ENCODE measurements around the gene SERINC5. TPM values are rescaled to one million over a fixed set of nuclear protein-coding genes. Genes with fewer than 3 reads are reported as not detected.
"Not testable (repeated sequence)": the region's sequence is repeated elsewhere in the genome, so short reads cannot be mapped to it uniquely, and the experiment has no call there.

Gene SERINC5
- total RNA-seq, 1 experiment from 2014 or later = 6.0 TPM

DNA sequence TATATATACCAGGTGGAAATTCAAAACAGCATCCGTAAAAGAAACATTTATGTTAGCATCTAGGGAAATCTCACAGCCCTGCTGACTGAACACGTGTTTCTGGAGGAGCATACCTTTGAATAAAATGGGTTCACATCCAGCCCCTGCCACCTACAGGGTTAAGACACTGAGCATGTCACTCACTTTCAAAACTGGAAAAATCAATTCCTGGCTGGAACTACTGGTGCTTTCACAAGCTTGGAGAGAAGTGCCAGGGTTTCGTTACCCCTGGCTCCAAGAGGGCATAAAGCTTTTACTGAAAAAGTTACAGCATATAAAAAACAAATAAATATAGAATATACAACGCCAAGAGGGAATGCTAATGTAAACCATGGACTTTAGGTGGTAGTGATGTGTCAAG lies 48.0 kb downstream of the SERINC5 start:
- in situ Hi-C loops (cut with HindIII; ENCODE audit: low sequenced_read_pairs) = no loop called here
- DNase-seq (ENCODE audit: low spot score) = no peak

DNA sequence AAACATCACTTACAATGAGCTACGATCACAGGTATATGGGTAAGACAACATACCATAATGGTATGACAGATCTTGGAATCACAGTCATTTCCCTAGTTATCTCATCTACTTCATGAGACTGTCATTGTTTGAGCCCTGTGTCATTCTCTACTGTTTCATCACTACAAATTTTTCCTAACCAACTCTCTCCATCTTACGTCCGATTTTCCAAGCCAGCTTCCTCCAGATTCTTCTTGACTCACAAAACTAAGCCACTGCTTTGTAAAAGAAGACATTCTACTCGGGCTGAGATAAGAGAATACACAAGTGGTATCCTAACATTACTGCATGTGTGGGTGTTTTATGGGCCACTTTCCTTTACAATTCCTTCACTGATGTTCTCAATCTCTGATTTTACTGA lies 49.6 kb downstream of the SERINC5 start:
- in situ Hi-C loops (cut with HindIII; ENCODE audit: low sequenced_read_pairs) = no loop called here
- DNase-seq (ENCODE audit: low spot score) = no peak

DNA sequence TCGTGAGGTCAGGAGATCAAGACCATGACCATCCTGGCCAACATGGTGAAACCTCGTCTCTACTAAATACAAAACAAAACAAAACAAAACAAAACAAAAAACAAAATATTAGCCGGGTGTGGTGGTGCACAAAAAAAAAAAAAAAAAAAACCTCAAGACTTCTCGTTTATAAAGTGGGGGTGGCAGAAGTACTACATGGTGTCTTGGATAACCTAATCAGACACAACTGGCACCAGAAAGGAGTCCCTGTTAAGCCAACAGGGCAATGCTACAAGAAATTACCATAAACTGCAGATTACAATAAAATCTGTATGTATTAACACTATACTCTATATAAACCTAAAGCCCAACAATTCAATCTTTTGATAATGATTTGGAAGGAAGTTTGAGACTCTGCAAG lies 50.0 kb downstream of the SERINC5 start:
- in situ Hi-C loops (cut with HindIII; ENCODE audit: low sequenced_read_pairs) = no loop called here
- no peak for DNase-seq (ENCODE audit: low spot score)

DNA sequence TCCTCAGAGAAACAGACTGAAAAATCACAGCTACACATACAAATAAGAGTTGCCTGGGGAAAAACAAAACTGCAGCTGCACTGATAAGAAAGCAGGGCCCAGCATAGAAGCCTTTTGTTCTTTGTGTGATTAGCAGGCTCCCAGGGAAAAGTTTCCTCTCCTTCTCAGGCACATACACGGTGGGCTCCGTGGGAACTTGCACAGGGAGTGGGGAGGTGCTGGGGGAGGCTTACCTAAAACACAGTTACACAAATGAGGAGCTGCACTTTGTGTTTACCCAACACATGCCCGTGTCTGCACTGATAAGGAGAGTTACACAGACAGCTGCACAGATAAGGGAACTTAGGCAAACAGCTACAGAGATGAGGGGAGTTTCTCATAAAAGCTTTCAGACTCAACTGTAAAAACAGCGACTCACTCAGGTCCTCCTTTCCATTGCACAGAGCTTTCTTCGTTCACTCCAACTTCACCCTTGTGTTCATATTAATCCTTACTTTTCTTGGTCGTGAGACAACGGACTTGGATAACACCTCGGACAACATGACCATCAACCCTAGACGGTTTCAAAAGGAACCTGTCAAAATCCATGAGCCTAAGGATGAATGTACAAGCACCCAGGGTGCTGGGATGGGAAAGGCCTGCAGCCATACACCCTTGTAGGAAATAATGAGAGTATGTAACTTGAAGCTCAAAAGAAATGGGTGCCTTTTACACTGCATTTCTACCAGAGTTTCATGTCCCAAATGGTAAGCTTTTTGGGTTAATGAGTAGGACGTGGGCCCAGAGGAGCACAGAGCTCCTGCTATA lies 50.8 kb downstream of the SERINC5 start:
- no peak for DNase-seq (ENCODE audit: low spot score)
- in situ Hi-C loops (cut with HindIII; ENCODE audit: low sequenced_read_pairs) = no loop called here

DNA sequence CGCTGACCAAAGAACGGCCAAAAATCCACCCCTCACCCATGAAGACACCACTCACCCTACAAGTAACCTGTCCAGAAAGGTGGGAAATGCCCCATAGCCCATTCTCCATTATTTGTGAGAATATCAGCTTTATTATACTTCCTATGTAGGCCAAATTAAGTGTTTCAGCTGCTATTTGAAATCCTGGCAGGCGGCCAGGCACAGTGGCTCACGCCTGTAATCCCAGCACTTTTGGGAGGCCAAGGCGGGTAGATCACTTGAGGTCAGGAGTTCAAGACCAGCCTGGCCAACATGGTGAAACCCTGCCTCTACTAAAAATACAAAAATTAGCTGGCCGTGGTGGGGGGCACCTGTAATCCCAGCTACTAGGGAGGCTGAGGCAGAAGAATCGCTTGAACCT lies 54.1 kb downstream of the SERINC5 start:
- in situ Hi-C loops (cut with HindIII; ENCODE audit: low sequenced_read_pairs); DNase-seq (ENCODE audit: low spot score): not testable (repeated sequence)

DNA sequence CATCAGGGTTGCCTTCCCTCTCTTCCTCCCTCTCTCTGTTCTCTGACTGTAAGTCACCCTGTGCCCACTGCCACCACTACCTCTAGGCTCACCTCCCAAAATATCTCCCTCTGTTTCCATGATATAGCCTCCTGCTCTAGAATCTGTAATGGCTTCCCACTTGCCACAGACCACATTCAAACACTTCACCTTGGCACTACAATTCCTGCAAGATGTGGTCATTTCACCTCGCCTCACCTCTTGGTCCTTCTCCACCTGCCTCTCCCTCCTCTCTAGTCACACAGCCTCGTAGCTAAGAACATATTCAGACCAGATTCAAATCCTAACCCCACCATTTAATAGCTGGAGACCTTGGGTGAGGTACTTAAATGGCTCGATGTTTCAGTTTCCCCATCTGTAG lies 56.9 kb downstream of the SERINC5 start:
- in situ Hi-C loops (cut with HindIII; ENCODE audit: low sequenced_read_pairs) = no loop called here
- no peak for DNase-seq (ENCODE audit: low spot score)

DNA sequence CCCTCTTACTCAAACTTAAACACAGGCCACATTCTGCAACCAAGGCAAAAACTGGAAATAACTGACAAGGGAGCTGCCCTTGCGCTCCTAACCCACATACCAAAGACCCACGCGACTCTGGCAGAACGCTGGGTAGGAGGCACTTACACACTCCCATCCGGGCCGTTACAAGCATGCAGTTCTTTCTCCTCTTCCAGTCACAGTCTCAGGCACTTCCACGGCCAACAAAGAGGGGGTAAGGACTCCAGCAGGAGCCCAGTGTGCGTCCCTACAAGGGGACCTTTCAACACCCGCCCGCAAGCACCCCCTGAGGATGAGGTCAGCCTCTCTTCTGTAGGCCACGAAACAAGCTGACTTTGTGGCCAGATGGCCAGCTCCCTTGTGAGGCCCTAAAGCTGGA lies 57.4 kb downstream of the SERINC5 start:
- no peak for DNase-seq (ENCODE audit: low spot score)
- in situ Hi-C loops (cut with HindIII; ENCODE audit: low sequenced_read_pairs) = no loop called here

DNA sequence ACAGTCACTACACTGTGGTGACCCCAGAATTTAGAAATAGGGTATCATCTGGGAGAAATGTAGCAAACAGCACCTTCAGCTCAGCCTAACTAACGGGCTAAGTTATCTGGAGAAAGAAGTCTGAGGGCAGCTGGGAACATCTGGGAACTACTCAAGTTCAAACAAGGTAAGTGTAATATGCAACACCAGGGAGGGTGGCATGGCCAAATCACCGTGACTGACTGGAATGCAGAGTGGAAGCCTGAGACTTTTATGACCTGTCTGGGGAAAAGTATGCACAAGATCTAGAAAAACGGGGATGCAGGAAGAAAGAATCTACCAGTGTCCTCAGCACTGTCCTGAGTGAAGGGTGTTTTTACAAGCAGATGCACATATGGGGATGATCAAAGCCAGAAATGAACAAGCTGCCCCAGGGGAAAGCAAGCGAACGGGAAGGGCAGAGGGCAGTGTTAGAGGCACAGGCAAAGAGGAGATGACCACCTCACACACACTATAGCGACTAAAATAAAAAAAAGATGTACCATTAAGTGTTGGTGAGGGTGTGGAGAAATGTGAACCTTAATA lies 59.9 kb downstream of the SERINC5 start:
- in situ Hi-C loops (cut with HindIII; ENCODE audit: low sequenced_read_pairs) = no loop called here
- no peak for DNase-seq (ENCODE audit: low spot score)

DNA sequence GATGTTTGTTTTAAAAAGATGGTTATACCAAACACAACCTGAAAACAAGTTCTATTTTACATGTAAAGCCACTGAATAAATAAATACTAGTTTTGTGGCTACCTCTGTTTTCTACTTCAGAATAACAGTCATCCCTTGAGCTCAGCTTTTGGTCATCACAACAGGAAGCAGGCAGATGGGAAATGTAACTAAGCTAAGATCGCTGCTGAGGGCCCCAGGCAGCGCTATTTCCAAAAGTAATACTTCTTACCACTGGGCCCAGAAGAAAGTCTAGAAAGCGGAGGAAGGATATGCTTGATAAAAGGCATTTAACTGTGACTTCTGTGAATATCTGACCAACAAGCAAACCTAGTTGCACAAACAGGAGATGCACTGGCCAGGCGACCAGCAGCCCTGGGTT lies 61.4 kb downstream of the SERINC5 start:
- DNase-seq (ENCODE audit: low spot score) = no peak
- in situ Hi-C loops (cut with HindIII; ENCODE audit: low sequenced_read_pairs) = no loop called here

DNA sequence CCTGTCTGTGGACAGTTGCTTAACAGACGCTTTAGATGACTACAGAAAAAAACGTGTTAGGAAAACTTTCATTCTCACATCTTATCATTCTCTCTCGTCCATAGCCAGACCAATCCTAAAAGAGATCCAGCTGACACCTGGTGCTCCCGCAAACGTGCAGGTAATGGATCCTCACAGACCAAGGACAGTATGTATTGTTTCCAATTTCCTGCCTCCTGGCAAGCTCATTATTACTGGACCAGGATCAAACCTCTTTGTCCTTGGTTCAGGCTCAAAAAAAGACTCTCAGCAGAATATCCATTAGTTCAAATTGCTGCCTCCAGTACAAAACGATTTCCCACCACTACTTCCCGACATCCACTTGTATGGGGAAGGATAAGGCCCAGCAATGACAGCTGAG lies 62.4 kb downstream of the SERINC5 start:
- peak; percentile 60 for DNase-seq (ENCODE audit: low spot score)
- in situ Hi-C loops (cut with HindIII; ENCODE audit: low sequenced_read_pairs) = no loop called here

DNA sequence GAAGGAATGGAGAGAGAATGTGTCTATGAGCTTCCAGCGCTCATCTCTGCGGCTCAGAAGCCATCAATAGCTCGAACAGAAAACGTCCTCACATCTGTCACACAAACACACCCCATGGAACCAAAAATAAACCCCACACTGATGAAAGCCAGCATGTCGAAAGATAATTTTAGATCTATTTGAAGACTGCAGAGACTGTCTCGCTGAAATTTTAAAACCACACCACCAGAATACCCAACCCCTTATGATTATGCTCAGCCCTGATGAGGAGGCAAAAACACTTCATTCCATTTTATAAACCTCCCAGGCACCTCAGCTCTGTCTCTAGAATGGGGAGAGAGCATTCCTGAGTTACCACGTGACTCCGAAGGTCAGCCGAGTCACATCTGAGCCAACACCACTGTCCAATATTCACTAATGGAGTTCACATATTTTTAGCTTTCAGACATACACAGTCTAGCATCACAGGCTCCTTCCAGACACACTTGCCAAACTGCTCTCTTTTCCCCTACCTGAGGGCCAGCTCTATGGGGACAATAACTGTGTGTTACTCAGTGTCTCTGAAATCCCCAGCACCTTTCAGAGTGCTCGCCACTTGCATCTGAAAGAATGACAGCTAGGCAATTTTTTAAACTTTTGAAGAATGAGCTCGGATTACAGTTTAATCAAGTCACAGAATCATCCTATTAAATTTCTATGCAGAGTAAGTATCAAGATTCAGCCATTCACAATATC lies 63.2 kb downstream of the SERINC5 start:
- in situ Hi-C loops (cut with HindIII; ENCODE audit: low sequenced_read_pairs) = no loop called here
- DNase-seq (ENCODE audit: low spot score) = no peak

DNA sequence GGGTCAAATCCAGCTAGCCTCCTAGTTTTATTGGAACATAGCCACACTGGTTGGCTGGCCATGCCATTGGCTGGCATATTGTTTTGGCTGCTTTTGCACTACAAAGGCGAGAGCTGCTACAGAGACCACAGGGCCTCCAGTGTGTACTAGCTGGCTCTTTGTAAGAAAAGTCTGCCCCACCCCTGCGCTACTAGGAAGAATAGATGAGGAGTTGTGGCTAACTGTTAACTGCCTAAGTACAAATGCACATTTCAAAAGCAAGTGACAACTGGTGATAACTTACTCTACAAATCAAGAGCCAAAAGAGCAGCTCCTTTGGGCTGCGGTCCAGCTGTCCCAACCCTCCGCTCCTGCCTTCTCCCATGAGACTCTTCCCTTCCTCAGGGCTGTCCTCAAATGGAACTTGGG lies 63.9 kb downstream of the SERINC5 start:
- peak; percentile 18 for DNase-seq (ENCODE audit: low spot score)
- in situ Hi-C loops (cut with HindIII; ENCODE audit: low sequenced_read_pairs) = no loop called here

DNA sequence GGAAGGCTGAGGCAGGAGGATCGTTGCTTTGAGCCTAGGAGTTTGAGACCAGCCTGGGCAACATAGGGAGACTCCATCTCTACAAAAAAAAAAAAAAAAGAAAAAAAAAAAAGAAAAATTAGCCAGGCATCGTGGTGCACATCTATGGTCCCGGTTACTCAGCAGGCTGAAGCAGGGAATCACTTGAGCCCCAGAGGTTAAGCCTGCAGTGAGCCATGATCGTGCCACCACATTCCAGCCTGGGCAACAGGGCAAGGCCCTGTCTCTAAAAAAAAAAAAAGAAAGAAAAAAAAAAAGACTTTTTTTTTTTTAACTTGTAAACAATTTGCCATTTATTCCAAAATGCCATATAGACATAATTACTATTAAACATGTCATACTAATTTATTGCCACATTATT lies 64.5 kb downstream of the SERINC5 start:
- in situ Hi-C loops (cut with HindIII; ENCODE audit: low sequenced_read_pairs) = no loop called here
- DNase-seq (ENCODE audit: low spot score) = no peak

DNA sequence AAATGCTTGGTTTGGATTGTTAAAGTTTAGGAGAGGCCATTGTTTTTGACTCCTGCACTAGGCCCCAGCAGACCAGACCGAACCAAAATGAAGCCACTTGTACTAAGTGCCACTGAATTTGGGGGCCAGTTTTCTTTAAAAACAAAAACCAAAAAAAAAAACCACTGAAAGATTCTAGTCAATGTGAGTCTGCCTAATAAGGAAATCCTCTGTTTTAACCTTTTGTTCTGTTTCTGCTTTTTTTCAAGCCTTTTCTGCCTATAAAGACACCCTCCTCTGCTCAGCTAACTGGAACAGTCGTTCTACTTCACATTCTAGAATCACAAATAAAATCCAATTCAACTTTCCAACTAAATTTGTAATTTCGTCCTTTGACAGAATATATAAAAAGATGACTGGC lies 64.9 kb downstream of the SERINC5 start:
- no peak for DNase-seq (ENCODE audit: low spot score)
- in situ Hi-C loops (cut with HindIII; ENCODE audit: low sequenced_read_pairs) = no loop called here

DNA sequence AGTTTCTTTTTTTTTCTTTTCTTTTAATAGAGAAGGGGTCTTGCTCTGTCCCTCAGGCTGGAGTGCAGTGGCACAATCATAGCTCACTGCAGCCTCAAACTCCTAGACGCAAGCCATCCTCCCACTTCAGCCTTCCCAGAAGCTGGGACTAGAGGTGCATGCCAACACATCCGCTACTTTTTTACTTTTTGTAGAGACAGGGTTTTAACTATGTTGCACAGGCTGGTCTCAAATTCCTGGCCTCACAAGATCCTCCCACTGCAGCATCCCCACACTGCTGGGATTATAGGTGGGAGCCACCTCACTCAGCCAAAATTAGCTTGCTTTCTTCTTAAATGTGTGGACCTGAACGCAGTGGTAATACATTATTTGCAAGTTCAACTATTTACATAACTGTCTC lies 66.1 kb downstream of the SERINC5 start:
- in situ Hi-C loops (cut with HindIII; ENCODE audit: low sequenced_read_pairs) = no loop called here
- no peak for DNase-seq (ENCODE audit: low spot score)

DNA sequence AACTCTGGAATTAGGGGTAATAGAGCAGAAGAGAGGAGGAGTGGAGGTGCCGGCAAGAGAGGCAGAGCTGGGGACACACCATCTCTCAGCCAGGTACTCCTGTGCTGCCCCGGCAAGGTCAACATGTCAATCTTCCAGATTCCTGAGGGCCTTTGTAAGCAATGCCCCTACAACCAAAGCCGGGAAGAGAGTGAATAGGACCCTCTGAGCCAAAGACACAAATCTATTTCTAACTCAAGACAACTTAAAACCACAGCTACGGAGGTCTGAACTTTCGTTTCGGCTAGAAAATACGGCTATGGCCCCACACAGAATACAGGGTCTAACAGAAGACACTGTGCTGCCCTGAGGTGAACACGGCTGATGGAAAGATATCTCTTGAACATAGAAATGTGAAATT lies 66.6 kb downstream of the SERINC5 start:
- DNase-seq (ENCODE audit: low spot score) = no peak
- in situ Hi-C loops (cut with HindIII; ENCODE audit: low sequenced_read_pairs) = no loop called here

DNA sequence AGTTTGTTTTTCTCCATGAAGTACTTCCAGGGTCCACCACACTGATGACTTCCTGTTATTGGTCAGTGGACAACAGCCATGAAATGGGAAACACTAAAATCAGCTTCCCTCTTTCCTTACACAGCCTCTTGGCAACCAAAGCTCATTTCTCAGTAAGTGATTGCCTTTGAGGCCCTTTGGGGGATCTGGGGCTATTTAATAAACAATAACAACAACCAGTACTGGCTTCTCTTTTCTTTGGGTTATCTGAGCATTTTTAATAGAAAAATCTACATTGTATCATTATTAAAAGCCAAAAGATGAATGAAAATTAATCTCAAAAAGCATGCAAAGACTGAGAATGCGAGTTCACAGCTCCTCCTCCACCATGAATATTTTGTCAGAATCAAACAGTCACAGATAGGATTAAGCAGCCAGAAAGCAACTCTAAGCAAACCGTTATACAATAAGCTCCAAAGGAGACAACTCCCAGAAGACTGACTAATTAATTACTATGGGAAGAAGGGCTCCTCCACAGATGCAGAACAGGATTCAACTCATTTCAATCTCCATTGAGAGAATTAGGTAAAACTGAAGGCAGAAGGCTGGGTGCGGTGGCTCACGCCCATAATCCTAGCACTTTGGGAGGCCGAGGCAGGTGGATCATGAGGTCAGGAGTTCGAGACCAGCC lies 68.3 kb downstream of the SERINC5 start:
- DNase-seq (ENCODE audit: low spot score) = no peak
- in situ Hi-C loops (cut with HindIII; ENCODE audit: low sequenced_read_pairs) = no loop called here

DNA sequence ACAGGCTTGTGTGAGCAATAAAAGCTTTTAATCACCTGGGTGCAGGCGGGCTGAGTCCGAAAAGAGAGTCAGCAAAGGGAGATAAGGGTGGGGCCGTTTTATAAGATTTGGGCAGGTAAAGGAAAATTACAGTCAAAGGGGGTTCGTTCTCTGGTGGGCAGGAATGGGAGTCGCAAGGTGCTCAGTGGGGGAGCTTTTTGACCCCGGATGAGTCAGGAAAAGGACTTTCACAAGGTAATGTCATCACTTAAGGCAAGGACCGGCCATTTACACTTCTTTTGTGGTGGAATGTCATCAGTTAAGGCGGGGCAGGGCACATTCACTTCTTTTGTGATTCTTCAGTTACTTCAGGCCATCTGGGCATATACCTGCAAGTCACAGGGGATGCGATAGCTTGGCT lies 70.3 kb downstream of the SERINC5 start:
- in situ Hi-C loops (cut with HindIII; ENCODE audit: low sequenced_read_pairs); DNase-seq (ENCODE audit: low spot score): not testable (repeated sequence)

DNA sequence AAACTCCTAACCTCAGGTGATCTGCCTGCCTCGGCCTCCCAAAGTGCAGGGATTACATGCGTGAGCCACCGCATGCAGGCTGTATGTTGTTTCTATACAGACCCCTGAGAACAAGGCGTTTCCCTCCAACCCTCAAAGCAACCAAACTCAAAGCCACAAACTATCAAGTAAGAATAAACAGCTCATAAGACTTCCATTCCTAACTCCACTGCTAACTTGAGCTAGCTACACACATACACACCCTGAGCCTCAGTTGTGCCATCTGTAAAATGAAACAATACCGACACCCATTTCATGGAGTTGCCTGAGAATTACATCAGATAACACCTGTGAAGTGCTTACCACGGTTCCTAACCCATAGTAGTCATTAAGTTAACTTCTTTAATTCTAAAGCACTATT lies 70.8 kb downstream of the SERINC5 start:
- in situ Hi-C loops (cut with HindIII; ENCODE audit: low sequenced_read_pairs) = no loop called here
- no peak for DNase-seq (ENCODE audit: low spot score)
